Dermis microvascular lymphatic vessel endothelial cell (primary cell): ENCODE results near the gene USP36. TPM values are rescaled to one million over a fixed set of nuclear protein-coding genes. Genes with fewer than 3 reads are reported as not detected.

Experiments used
- total RNA-seq: library from RNA; depleted of rRNA; stranded (reverse); fragments of >200 nt; gene quantifications from 2 replicates; pipeline ENCODE4 v1.2.1, GENCODE V29; 2014

The USP36 gene
- total RNA-seq, 1 donor from 2014 or later = 7.8 TPM

Other genes starting within 250 kb of the USP36 start
- gene CYTH1, start 58.5 kb downstream of the USP36 start, total RNA-seq = 15.4 and 22.9 TPM in 2 replicates
- 0.64 and 2.3 TPM in 2 replicates for gene CEP295NL, start 62.4 kb upstream of the USP36 start, total RNA-seq
- 34.5 and 112 TPM in 2 replicates for gene TIMP2, start 84.6 kb upstream of the USP36 start, total RNA-seq
- 1.4 and 2.8 TPM in 2 replicates for gene LGALS3BP, start 139.1 kb upstream of the USP36 start, total RNA-seq
- 40.3 and 53.5 TPM in 2 replicates for gene CANT1, start 168.9 kb upstream of the USP36 start, total RNA-seq
- gene C1QTNF1, start 183.4 kb upstream of the USP36 start, total RNA-seq = 8.3 and 10.7 TPM in 2 replicates
- 6.9 and 7.7 TPM in 2 replicates for gene ENGASE, start 234.0 kb upstream of the USP36 start, total RNA-seq